K562 (cell line): ENCODE data around the gene ABHD8. TPM values are rescaled to one million over a fixed set of nuclear protein-coding genes. Genes with fewer than 3 reads are reported as not detected.

Experiments used
- BRF2 ChIP-seq: IDR thresholded peaks from 3 replicates; pipeline ENCODE4 v1.6.1; 2011; ENCODE audit warnings: borderline replicate concordance, mild to moderate bottlenecking; ENCODE audit not compliant: insufficient read length, insufficient read depth
- CREB3 ChIP-seq: fragments of 450-650 bp; conservative IDR thresholded peaks from 2 replicates; pipeline ENCODE4 v1.6.1; 2016; ENCODE audit warnings: missing genetic modification characterization, low read depth, mild to moderate bottlenecking, missing compliant biosample characterization, moderate library complexity
- ESRRA ChIP-seq: fragments of 450-650 bp; IDR thresholded peaks from 2 replicates; pipeline ENCODE4 v1.6.1; 2014; ENCODE audit warnings: low read depth, mild to moderate bottlenecking, moderate library complexity, borderline replicate concordance
- FOS ChIP-seq: IDR thresholded peaks from 3 replicates; pipeline ENCODE4 v1.6.1; 2011; ENCODE audit not compliant: insufficient read length; ENCODE audit errors: extremely low read depth
- FOXJ3 ChIP-seq: sonication (generic); formaldehyde crosslinking; IDR thresholded peaks from 2 replicates; pipeline ENCODE4 v1.4.0; 2020; ENCODE audit warnings: mild to moderate bottlenecking, missing genetic modification reagents
- GATAD2A ChIP-seq: fragments of 450-650 bp; IDR thresholded peaks from 2 replicates; pipeline ENCODE4 v1.6.1; 2017
- HNRNPL ChIP-seq: fragments of 200-400 bp; formaldehyde crosslinking; IDR thresholded peaks from 2 replicates; pipeline ENCODE4 v1.6.1; 2017; ENCODE audit warnings: low read depth, mild to moderate bottlenecking, low read length
- JUN ChIP-seq, 2 experiments: sonication (generic) in 1 of 2; formaldehyde crosslinking in 1 of 2; IDR thresholded peaks; 2 replicates each; pipeline versions ENCODE4 v1.6.1 to v1.8.0; 2012 to 2022; ENCODE audit warnings: borderline replicate concordance in 2 of 2, mild to moderate bottlenecking in 2 of 2, improper control_type of control experiment in 1 of 2, low read depth in 1 of 2, low read length in 1 of 2, missing genetic modification reagents in 1 of 2
- KLF1 ChIP-seq: fragments of 450-650 bp; IDR thresholded peaks from 2 replicates; pipeline ENCODE4 v1.6.1; 2016; ENCODE audit warnings: missing genetic modification characterization, missing compliant biosample characterization
- MGA ChIP-seq: fragments of 450-650 bp; IDR thresholded peaks from 2 replicates; pipeline ENCODE4 v1.6.1; 2016; ENCODE audit warnings: mild to moderate bottlenecking, moderate library complexity
- XRCC5 ChIP-seq: fragments of 200-400 bp; formaldehyde crosslinking; IDR thresholded peaks from 2 replicates; pipeline ENCODE4 v1.6.1; 2017; ENCODE audit warnings: low read depth, mild to moderate bottlenecking, low read length
- polyA plus RNA-seq, 8 experiments: library from polyadenylated mRNA; depleted of rRNA in 4 of 8; stranded (reverse) in 5 of 8; unstranded in 3 of 8; fragments of >200 nt; fragmentation: Nextera tagmentation in 2 of 8; fragmentation: Illumina TruSeq in 1 of 8; extraction: Ambion mirVana in 2 of 8; extraction: Trizol in 1 of 8; gene quantifications; 2 replicates each; pipeline versions ENCODE4 v1.2.1 to v1.2.3, GENCODE V29; 2011 to 2014; ENCODE audit warnings: inconsistent platforms in 1 of 8, missing spikeins in 1 of 8
- total RNA-seq, 7 experiments: library from RNA; depleted of rRNA in 6 of 7; stranded (reverse); fragments of >200 nt in 6 of 7; fragmentation: Illumina TruSeq in 2 of 7; extraction: Trizol in 2 of 7; gene quantifications; 2 replicates each; pipeline versions ENCODE4 v1.2.1 to v1.2.3, GENCODE V29; 2011 to 2021; ENCODE audit warnings: low replicate concordance in 1 of 7

The ABHD8 gene
- total and polyA plus RNA-seq, 9 of the 15 experiments (the other 6 are each of a cell fraction or from before 2014, with no cell fraction given), result 0.04 to 6.6 (median 2.0) TPM; not detected in 1

GRCh38 chr19:17305517-17306284 is 2.5 kb upstream of the ABHD8 start, which contains the start of gene MRPL34 (continued):
- peak; percentile 89 for TF ChIP-seq MGA
- no peak for TF ChIP-seq KLF1 (tag)
- TF ChIP-seq CREB3 (tag), result 0 out of 2 replicates have a peak, but pooled peaks have one; percentile 17
- no peak for TF ChIP-seq BRF2
- peak; percentile 98 for TF ChIP-seq ESRRA
- no peak for TF ChIP-seq FOS
- no peak for TF ChIP-seq GATAD2A
- peak; percentile 29; the same call in 1 of the 2 replicates for TF ChIP-seq JUN (IDR thresholded peaks at IDR 0.05; ENCODE audit: borderline replicate concordance, low read depth, low read length)
- no peak for TF ChIP-seq JUN (CRISPR knock-in tag; IDR thresholded peaks at IDR 0.05; ENCODE audit: borderline replicate concordance)
- TF ChIP-seq HNRNPL, result peak; percentile 98
- peak; percentile 95 for TF ChIP-seq XRCC5
- TF ChIP-seq FOXJ3 (CRISPR knock-in tag), result no peak
